GM12873 (cell line): ENCODE measurements around the gene TMEM258.

Experiments used
- TF ChIP-seq, protein P1 (sequence below): IDR thresholded peaks from 2 replicates; pipeline ENCODE4 v1.5.1; 2012; ENCODE audit warnings: low read depth, mild to moderate bottlenecking, moderate library complexity, low read length, control low read depth; ENCODE audit not compliant: insufficient read depth; ENCODE audit errors: missing control alignments

The TMEM258 gene

DNA sequence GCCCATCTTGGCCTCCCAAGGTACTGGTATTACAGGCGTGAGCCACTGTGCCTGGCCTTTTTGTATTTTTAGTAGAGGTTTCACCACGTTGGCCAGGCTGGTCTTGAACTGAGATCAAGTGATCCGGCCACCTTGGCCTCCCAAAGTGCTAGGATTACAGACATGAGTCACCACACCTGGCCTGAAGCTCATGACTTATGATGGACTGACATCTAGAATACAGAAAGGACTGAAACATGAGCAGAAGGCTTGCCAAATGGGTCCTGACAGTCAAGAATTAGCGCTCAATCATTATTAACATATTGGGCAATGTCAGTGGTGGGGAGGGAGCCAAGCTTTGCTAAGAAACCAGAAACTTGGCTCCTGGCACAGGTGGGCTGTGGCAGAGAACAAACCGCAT, 19.4 kb upstream of the TMEM258 start:
- TF ChIP-seq, protein P1, sequence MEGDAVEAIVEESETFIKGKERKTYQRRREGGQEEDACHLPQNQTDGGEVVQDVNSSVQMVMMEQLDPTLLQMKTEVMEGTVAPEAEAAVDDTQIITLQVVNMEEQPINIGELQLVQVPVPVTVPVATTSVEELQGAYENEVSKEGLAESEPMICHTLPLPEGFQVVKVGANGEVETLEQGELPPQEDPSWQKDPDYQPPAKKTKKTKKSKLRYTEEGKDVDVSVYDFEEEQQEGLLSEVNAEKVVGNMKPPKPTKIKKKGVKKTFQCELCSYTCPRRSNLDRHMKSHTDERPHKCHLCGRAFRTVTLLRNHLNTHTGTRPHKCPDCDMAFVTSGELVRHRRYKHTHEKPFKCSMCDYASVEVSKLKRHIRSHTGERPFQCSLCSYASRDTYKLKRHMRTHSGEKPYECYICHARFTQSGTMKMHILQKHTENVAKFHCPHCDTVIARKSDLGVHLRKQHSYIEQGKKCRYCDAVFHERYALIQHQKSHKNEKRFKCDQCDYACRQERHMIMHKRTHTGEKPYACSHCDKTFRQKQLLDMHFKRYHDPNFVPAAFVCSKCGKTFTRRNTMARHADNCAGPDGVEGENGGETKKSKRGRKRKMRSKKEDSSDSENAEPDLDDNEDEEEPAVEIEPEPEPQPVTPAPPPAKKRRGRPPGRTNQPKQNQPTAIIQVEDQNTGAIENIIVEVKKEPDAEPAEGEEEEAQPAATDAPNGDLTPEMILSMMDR: no peak

DNA sequence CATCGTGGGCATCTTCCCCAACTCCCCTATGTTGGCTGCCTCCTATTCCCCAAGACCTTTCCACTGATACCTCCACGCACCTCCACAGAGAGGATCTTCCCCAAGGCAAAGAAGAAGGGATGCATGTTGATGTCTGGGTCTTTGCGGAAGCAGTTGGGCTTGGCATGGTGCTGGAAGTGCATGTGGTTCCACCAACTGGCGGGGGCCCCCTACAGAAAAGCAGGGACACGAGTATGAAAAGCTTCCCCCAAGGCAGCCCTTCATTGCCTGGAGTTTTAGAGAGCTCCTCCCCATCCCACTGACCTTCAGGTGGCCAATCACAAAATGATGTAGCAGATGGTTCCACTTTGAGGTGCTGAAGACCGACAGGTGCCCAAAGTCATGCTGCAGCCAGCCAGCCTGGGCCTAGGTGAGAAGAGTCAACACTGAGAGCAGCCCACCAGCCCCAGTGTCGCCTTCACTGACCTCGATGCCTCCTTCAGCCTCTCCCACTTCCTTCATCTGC, 18.3 kb upstream of the TMEM258 start:
- TF ChIP-seq, protein P1: no peak

DNA sequence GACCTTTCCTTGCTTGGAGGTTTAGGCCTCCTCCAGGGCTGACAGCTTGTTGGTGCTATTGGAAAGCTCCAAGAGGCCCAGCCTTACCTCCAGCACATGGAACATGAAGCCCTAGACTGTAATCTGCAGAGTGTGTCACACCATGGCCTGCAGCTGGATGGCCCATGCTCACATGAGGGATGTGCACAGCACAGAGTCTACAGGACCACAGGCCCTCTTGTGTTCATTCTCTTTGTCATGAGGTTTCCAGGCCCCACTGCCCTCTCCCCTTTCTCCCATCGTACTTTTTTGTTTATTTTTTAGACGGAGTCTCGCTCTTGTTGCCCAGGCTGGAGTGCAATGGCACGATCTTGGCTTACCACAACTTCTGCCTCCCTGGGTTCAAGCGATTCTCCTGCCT, 14.4 kb upstream of the TMEM258 start:
- TF ChIP-seq, protein P1: no peak

DNA sequence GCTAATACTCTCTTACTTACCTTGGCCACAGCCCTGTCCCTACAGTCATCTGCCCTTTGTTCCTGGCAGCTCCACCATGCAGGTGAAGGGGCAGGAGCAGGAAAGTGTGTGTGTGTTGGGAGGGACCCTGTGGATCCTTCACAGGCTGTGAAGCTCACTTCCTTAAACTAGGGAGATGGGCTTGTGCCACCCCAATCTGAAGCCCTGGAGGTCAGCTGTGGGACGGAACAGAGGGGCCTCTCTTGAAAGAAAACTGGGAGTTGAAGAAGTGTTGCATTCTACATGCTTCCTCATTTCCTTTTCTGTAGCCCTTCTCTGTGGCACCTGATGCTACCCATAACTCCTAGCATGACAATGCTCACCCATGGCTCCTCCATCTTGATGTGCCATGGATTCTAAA, 12.7 kb upstream of the TMEM258 start:
- TF ChIP-seq, protein P1: no peak

DNA sequence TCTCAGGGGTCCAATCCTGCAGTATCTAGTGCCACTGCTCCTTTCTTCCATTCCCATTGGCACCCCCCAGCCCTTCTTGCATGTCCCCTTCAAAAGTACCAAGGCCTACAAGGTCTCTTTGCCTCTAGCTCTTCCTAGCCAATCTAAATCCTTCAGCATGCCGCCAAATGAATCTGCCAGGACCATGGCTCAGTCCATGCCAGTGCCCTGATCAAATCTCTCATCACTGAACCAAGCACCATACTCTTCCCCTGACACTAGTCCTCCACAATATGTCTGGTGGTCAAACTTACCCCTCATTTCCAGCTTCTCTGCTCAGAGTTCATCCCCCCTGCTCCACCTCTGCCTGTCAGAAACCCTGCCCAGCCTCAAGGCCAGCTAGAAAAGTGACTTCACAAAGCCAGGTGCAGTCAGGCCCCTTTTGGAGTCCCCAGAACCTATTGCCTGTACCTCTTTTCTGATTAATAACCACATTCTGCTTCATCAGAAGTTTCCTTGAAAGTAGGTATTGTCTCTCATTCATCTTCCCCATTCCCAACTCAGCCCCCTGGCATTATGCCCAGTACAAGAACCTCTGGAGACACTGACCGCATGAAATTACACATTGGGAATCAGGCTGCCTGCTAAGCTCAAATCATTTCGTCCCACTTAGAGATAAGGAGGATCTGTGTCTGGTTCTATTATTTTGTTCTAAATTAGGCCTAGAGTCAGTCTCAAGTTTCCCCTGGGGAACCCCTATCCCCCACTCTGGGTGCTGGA, 11.7 kb upstream of the TMEM258 start:
- TF ChIP-seq, protein P1: no peak

DNA sequence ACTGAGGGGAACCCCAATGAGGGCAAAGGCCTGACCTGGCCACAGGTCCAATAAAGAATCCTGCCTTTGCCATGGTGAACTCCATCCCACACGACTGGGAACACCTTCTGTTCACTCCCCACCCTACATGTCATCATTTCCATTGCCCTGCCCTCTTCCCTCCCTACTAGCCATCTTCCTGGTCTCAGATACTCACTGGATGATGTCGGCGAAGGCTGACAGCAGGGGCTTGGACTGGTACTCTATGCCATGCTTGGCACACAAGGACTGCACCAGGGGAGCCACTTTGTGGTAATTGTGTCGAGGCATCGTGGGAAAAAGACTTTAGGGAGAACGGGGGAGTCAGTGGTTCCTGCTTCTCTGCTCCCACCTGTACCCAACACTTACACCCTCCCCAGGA, 10.2 kb upstream of the TMEM258 start:
- TF ChIP-seq, protein P1: no peak

DNA sequence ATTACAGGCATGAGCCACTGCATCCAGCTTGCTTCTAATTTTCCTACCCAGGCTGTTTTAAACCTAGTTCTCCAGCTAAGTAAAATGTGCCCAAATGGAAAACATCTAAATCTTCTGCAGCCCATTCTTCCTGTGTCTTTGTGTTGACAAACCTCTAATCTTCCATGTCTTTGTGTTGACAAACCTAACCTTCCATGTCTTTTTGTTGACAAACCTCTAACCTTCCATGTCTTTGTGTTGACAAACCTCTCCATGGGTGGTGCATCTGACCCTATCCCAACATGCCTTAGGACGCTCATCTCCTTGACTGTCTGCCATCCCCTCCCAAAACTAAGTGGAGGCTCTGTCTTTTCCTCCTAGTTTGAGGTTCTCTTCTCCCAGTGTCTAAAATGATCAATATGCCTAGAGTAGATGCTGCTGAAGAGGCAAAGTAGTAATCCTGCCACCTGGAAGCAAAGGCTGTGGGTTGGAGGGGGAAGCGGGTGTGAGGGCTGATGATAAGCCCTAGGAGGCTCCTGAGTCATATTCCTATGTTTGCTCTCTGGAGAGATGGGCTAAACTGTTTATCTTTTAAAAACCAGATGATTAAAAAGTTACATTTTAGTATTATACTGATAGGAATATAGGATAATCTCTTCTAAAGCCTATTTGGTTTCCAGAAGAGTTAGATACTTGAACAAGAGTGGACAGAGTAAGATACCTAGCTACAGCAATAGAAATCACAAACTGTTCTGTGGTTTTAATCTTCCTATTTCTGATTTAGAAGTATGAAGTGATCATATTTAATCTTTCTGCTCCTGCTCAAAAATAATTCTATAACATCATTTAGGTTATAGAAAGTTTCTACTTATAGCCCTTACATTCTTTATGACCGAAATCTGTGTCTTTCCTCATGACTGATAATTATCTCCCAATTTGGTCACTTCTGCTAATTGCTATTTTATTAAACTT, 8.2 kb upstream of the TMEM258 start:
- TF ChIP-seq, protein P1: no peak
